ENCODE results near the gene SPAG7.
"Not testable (repeated sequence)": the region's sequence is repeated elsewhere in the genome, so short reads cannot be mapped to it uniquely, and the experiment has no call there.

Gene SPAG7

GRCh38 chr17:4936436-4936835, 31.2 kb downstream of the SPAG7 start:
- no peak for DNase-seq

GRCh38 chr17:4935650-4936049, 32.0 kb downstream of the SPAG7 start:
- DNase-seq = no peak

- no peak for DNase-seq
Measured at GRCh38 chr17:4934173-4934979, 33.2 kb downstream of the SPAG7 start.

- no peak for DNase-seq
Measured at GRCh38 chr17:4933646-4934045, 34.0 kb downstream of the SPAG7 start.

- no peak for DNase-seq
Measured at GRCh38 chr17:4932756-4933155, 34.9 kb downstream of the SPAG7 start.

- DNase-seq = no peak
Measured at GRCh38 chr17:4931963-4932362, 35.7 kb downstream of the SPAG7 start, which contains the start of gene GP1BA. GP1BA (plus strand) TSS chr17:4932277; CDS start chr17:4932605, 328 bp downstream.

- no peak for DNase-seq
Measured at GRCh38 chr17:4928881-4929280, 38.7 kb downstream of the SPAG7 start.

GRCh38 chr17:4926577-4927335, 40.9 kb downstream of the SPAG7 start:
- DNase-seq = not testable (repeated sequence)

- no peak for DNase-seq
Measured at GRCh38 chr17:4921320-4921719, 46.3 kb downstream of the SPAG7 start.

GRCh38 chr17:4920351-4921048, 47.1 kb downstream of the SPAG7 start:
- DNase-seq = no peak

- no peak for DNase-seq
Measured at GRCh38 chr17:4919511-4920047, 48.0 kb downstream of the SPAG7 start.

- DNase-seq = not testable (repeated sequence)
Measured at GRCh38 chr17:4914551-4914950, 53.1 kb downstream of the SPAG7 start.

- no peak for DNase-seq
Measured at GRCh38 chr17:4913994-4914393, 53.6 kb downstream of the SPAG7 start.

Data from stimulated activated naive CD4-positive, alpha-beta T cell (primary cell).